HepG2 (cell line): ENCODE results near the gene RFXAP. TPM values are rescaled to one million over a fixed set of nuclear protein-coding genes. Genes with fewer than 3 reads are reported as not detected.

Experiments
- ARID4A ChIP-seq: sonication (generic); formaldehyde crosslinking; IDR thresholded peaks from 2 replicates; pipeline ENCODE4 v1.5.0; 2020; ENCODE audit warnings: mild to moderate bottlenecking, missing genetic modification reagents, borderline replicate concordance
- CEBPG ChIP-seq: IDR thresholded peaks from 2 replicates; pipeline ENCODE4 v1.6.1; 2016
- FOXO1 ChIP-seq: sonication (generic); formaldehyde crosslinking; IDR thresholded peaks from 2 replicates; pipeline ENCODE4 v1.4.0; 2020; ENCODE audit warnings: missing genetic modification reagents
- HMGXB4 ChIP-seq, 2 experiments: sonication (generic) in 1 of 2; formaldehyde crosslinking in 1 of 2; IDR thresholded peaks; 2 replicates each; pipeline versions ENCODE4 v1.4.0 to v1.6.1; 2018 to 2020; ENCODE audit warnings: missing genetic modification reagents in 2 of 2, borderline replicate concordance in 1 of 2, low read depth in 1 of 2, mild to moderate bottlenecking in 1 of 2, missing biosample characterization in 1 of 2
- IRF2 ChIP-seq: IDR thresholded peaks from 2 replicates; pipeline ENCODE4 v1.6.1; 2018; ENCODE audit warnings: missing genetic modification reagents, missing compliant biosample characterization
- ISL2 ChIP-seq: sonication (generic); formaldehyde crosslinking; IDR thresholded peaks from 2 replicates; pipeline ENCODE4 v1.5.0; 2020; ENCODE audit warnings: missing genetic modification reagents
- MTA1 ChIP-seq: sonication (generic); formaldehyde crosslinking; IDR thresholded peaks from 2 replicates; pipeline ENCODE4 v1.4.0; 2020; ENCODE audit warnings: missing genetic modification reagents, mild to moderate bottlenecking, borderline replicate concordance
- PBX3 ChIP-seq: sonication (generic); formaldehyde crosslinking; IDR thresholded peaks from 2 replicates; pipeline ENCODE4 v1.8.1; 2023; ENCODE audit warnings: missing genetic modification reagents, inconsistent platforms, borderline replicate concordance
- SKIL ChIP-seq: sonication (generic); formaldehyde crosslinking; IDR thresholded peaks from 2 replicates; pipeline ENCODE4 v1.8.0; 2022; ENCODE audit warnings: missing genetic modification reagents, mild to moderate bottlenecking, moderate library complexity, borderline replicate concordance
- TEAD3 ChIP-seq: optimal IDR thresholded peaks from 2 replicates; pipeline ENCODE3; 2016; ENCODE audit warnings: borderline replicate concordance
- YEATS2 ChIP-seq: sonication (generic); formaldehyde crosslinking; IDR thresholded peaks from 2 replicates; pipeline ENCODE4 v1.4.0; 2020; ENCODE audit warnings: missing genetic modification reagents, borderline replicate concordance
- ZFP62 ChIP-seq: sonication (generic); formaldehyde crosslinking; IDR thresholded peaks from 2 replicates; pipeline ENCODE4 v1.4.0; 2020; ENCODE audit warnings: missing genetic modification reagents
- ZFY ChIP-seq: sonication (generic); formaldehyde crosslinking; IDR thresholded peaks from 2 replicates; pipeline ENCODE4 v1.4.0; 2020; ENCODE audit warnings: missing genetic modification reagents
- ZNF180 ChIP-seq: sonication (generic); formaldehyde crosslinking; IDR thresholded peaks from 2 replicates; pipeline ENCODE4 v1.4.0; 2020; ENCODE audit warnings: low read depth, missing genetic modification reagents, borderline replicate concordance
- ZNF253 ChIP-seq: sonication (generic); formaldehyde crosslinking; IDR thresholded peaks from 2 replicates; pipeline ENCODE4 v1.8.0; 2022; ENCODE audit warnings: mild to moderate bottlenecking, missing genetic modification reagents, borderline replicate concordance
- ZNF367 ChIP-seq: sonication (generic); formaldehyde crosslinking; IDR thresholded peaks from 2 replicates; pipeline ENCODE4 v1.4.0; 2020; ENCODE audit warnings: missing genetic modification reagents, borderline replicate concordance
- polyA plus RNA-seq, 8 experiments: library from polyadenylated mRNA; depleted of rRNA in 3 of 8; stranded (reverse) in 7 of 8; unstranded in 1 of 8; fragments of >200 nt; fragmentation: Illumina TruSeq in 4 of 8; extraction: Trizol in 4 of 8; gene quantifications; 2 replicates each; pipeline versions ENCODE4 v1.2.1 to v1.2.3, GENCODE V29; 2011 to 2016; ENCODE audit warnings: low read depth in 4 of 8, missing spikeins in 1 of 8, mixed read lengths in 1 of 8; ENCODE audit not compliant: insufficient read depth in 1 of 8
- total RNA-seq, 5 experiments: library from RNA; depleted of rRNA; stranded (reverse); fragments of >200 nt; fragmentation: Illumina TruSeq; extraction: Trizol; gene quantifications; 2 replicates each; pipeline ENCODE4 v1.2.3, GENCODE V29; 2016; ENCODE audit warnings: low read depth in 1 of 5

RFXAP gene
- total and polyA plus RNA-seq, 2 of the 13 experiments (the other 11 are each of a cell fraction or from before 2014, with no cell fraction given), result 1.8 to 7.9 TPM

- TF ChIP-seq PBX3 (CRISPR knock-in tag), result no peak
- peak; percentile 76 for TF ChIP-seq CEBPG (CRISPR knock-in tag)
- no peak for TF ChIP-seq MTA1
- TF ChIP-seq ARID4A (CRISPR knock-in tag), result no peak
- TF ChIP-seq ISL2 (CRISPR knock-in tag), result peak; percentile 60; the same call in 1 of the 2 replicates
- TF ChIP-seq FOXO1 (CRISPR knock-in tag), result peak; percentile 34; the same call in 1 of the 2 replicates
- TF ChIP-seq ZNF180, result no peak
- peak; percentile 63; the same call in 1 of the 2 replicates for TF ChIP-seq IRF2
- 0 out of 4 replicates have a peak, but pooled peaks of 1 of the 2 experiments have one; percentile 10 for TF ChIP-seq HMGXB4 (CRISPR knock-in tag; IDR thresholded peaks at IDR 0.05; ENCODE audit: borderline replicate concordance in 1 of 2, low read depth in 1 of 2)
- no peak for TF ChIP-seq ZNF253 (CRISPR knock-in tag)
- peak; percentile 31; the same call in 1 of the 2 replicates for TF ChIP-seq YEATS2 (CRISPR knock-in tag)
- no peak for TF ChIP-seq ZFP62 (CRISPR knock-in tag)
- no peak for TF ChIP-seq ZFY (CRISPR knock-in tag)
- TF ChIP-seq SKIL (CRISPR knock-in tag), result no peak
- TF ChIP-seq TEAD3, result peak; percentile 57
- no peak for TF ChIP-seq ZNF367 (CRISPR knock-in tag)
- TF ChIP-seq, all 625 proteins: peak for 62
Measured at GRCh38 chr13:36870050-36870692, 51.1 kb downstream of the RFXAP start (continued).
